ENCODE measurements around the gene PALLD.

- TF ChIP-seq CTCF (conservative IDR thresholded peaks at IDR 0.05; ENCODE audit: low read depth, low read length) (no peak), EZH2 (IDR thresholded peaks at IDR 0.05; ENCODE audit: low read length, unreplicated experiment) (no peak)
These were observed 208.3 kb downstream of the PALLD start for GRCh38 chr4:168705121-168705520.
